HT-29 (cell line): Measurements from ENCODE around the gene SLC35E3. TPM values are rescaled to one million over a fixed set of nuclear protein-coding genes. Genes with fewer than 3 reads are reported as not detected.
"Not testable (repeated sequence)": the region's sequence is repeated elsewhere in the genome, so short reads cannot be mapped to it uniquely, and the experiment has no call there.

Source experiments
- DNase-seq: peaks from one replicate; pipeline ENCODE4 v3.0.0-alpha.2; 2015; ENCODE audit warnings: low spot score
- total RNA-seq: library from RNA; depleted of rRNA; stranded (reverse); fragments of >200 nt; shearing (Covaris generic); gene quantifications from 2 replicates; pipeline ENCODE4 v1.2.3, GENCODE V29; 2014; rRNA removed

Gene SLC35E3
- total RNA-seq, 1 experiment from 2014 or later = 2.9 TPM

- not testable (repeated sequence) for DNase-seq
Observed at GRCh38 chr12:68811573-68811972, 65.6 kb downstream of the SLC35E3 start.

DNA sequence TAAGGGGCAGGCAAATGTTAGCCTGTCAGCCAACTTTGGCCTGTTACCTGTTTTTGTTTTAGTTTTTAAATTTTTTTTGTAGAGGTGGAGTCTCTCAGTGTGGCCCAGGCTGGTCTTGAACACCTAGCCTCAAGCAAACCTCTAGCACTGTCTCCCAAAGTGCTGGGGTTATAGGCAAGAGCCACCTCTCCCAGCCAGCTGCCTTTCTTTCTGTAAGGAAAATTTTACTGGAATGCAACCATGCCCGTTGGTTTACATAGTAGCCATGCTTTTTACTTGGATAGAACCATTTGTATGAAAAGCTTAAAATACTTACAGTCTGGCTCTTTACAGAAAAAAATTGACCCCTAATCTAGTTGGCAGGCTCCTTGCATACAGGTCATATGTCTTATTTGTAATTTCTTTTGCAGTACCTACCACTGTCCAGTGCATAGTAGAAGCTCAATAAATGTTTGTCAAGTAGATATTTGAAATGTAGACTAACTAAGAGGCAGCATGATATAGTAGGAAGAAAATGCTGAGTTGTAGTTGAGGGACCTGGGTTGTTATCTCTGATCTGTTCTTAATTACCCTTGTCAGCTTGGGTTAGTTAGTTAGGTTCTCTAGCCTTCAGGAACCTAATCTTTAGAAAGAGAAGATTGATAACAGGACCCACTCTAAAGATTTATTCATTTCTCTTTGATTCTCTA lies 66.7 kb downstream of the SLC35E3 start:
- DNase-seq = no peak

DNA sequence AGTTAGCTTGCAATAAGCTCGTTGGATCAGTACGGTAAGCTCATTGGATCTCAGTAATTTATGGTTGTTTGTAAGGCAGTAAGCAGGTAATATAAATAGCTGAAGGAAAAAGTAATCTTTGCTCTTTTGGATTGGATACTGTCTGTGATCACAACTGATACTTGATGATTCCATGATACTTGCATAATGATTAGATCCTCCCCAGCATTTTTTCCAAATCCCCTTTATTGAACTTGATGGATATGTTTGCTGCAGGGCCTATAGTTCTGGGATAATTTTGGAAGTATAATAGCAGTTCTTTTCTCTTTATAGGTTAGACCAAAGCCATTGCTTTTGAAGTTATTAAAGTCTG lies 67.2 kb downstream of the SLC35E3 start:
- DNase-seq = no peak

- DNase-seq = no peak
Observed at GRCh38 chr12:68814490-68815231, 68.7 kb downstream of the SLC35E3 start.

DNA sequence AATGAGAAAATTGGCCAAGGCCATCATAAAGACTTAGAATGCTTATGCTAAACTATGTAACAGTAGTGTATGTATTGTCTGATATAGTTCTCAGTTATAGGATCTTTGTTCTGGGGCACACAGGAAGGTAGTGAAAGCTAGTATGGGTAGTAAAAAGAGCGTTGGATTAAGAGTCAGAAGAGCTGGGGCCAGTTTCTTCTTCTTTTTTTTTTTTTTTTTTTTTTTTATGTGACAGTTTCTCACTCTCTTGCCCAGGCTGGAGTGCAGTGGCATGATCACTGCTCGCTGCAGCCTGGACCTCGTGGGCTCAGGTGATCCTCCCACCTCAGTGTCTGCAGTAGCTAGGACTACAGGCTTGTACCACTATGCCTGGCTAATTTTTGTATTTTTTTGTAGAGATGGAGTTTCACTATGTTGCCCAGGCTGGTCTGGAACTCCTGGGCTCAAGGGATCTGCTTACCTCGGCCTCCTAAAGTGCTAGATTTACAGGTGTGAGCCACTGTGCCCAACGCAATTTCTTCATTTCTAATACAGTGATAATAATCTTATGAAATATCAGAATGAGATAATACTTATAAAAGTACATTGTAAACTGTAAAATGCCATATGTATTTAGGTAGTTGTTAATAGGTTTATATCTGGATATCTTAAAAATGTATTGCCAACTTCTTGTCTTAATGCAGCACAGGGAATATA lies 69.4 kb downstream of the SLC35E3 start:
- DNase-seq = no peak

DNA sequence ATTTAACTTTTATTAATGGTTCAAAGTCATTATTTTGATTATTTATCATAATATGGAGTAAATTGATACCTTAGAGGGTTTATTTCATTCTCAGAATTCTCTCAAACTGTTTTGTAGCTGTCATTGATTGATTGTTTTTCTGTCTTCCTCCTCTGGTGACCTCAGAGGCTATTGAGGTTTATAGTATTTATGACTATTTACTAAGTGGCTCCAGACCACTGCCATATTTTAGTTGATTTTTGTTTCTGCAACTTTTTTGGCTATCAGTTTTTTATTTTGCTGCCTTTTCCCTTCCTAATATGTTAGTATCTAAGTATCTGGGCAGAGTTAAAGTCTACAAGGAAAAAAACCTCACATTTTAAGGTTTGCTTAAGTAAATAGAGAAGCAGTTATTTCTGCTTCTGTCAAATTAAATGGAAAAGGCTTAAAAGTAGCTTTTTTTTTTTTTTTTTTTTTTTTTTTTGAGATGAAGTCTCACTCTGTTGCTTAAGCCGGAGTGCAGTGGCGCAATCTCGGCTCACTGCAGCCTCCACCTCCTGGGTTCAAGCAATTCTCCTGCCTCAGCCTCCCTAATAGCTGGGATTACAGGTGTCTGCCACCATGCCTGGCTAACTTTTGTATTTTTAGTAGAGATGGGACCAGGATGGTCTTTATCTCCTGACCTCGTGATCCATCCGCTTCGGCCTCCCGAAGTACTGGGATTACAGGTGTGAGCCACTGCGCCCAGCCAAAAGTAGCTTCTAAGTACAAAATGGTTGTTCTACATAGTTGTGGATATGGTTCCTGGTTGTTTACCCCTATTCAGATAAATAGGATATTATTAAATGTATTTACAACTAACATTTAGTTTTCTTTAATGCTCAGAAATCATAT lies 70.2 kb downstream of the SLC35E3 start:
- DNase-seq = no peak

- not testable (repeated sequence) for DNase-seq
Observed at GRCh38 chr12:68819481-68819880, 73.5 kb downstream of the SLC35E3 start.

- DNase-seq = no peak
Observed at GRCh38 chr12:68821357-68822188, 75.6 kb downstream of the SLC35E3 start.

DNA sequence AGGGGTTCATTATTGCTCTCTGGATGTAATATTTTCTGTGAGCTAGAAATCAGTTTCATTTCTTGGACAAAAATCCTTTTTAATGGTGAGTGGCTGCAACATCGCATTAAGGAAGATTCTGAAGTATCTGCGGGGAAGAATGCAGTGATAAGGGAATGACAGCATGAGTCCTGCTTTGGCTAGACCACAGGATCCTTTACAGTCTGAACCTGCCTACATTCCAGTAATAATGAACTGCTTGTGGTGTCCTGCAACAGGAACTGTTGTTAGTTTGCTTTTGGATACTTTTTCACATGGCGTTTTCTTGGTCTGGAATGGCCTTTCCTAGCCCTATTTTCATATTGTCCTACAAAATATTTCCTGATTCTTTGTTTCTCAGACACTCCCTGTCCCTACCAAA lies 77.7 kb downstream of the SLC35E3 start:
- DNase-seq = no peak

DNA sequence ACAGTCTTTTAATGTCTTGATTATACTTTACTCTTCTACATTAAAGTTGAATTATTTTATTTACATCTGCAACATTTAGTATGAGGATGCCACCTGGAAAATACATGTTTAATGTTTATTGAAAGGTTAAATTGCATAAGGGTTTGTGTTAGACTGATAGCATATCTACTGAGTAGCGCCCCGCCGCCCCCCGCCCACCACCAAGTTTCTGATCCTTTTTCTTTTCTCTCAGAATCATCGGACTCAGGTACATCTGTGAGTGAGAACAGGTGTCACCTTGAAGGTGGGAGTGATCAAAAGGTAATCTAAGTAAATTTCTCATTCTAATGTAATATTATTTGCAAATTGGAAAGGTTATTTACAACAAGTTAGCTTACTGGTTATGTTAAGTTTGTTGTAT lies 78.2 kb downstream of the SLC35E3 start:
- DNase-seq = no peak

GRCh38 chr12:68824597-68825250 lies 78.7 kb downstream of the SLC35E3 start:
- no peak for DNase-seq

- DNase-seq = no peak
Observed at GRCh38 chr12:68825569-68826217, 79.7 kb downstream of the SLC35E3 start.

- DNase-seq = no peak
Observed at GRCh38 chr12:68827895-68828671, 82.1 kb downstream of the SLC35E3 start.

GRCh38 chr12:68828672-68829068 lies 82.7 kb downstream of the SLC35E3 start:
- DNase-seq = no peak

Other genes starting within 250 kb of the SLC35E3 start
- gene RAP1B, start 135.3 kb upstream of the SLC35E3 start, total RNA-seq = 57.8 and 58.9 TPM in 2 replicates
- 45.4 and 48.3 TPM in 2 replicates for gene NUP107, start 59.2 kb upstream of the SLC35E3 start, total RNA-seq
- 36.2 and 36.4 TPM in 2 replicates for gene MDM2, start 62.0 kb downstream of the SLC35E3 start, total RNA-seq
- gene CPM, start 187.0 kb downstream of the SLC35E3 start, total RNA-seq = 0.34 TPM in 1 of 2 replicates, not detected in the other